OCI-LY7 (cell line): ENCODE results near the gene TMEM130. TPM values are rescaled to one million over a fixed set of nuclear protein-coding genes. Genes with fewer than 3 reads are reported as not detected.

Source experiments
- BruUV-seq: library from RNA; stranded (reverse); fragments of 400-500 nt; replicated peaks from 2 replicates; lab custom pipeline; 2021; lab: Mats Ljungman, UMichigan
- CTCF ChIA-PET: fragments of 300-600 bp; sonication (Branson Sonifier 250); formaldehyde crosslinking; loops from one replicate; lab custom pipeline; 2022; ENCODE audit warnings: antibody characterized with exemption; ENCODE audit not compliant: unreplicated experiment; lab: Charles Lee
- POLR2A ChIA-PET: fragments of 300-600 bp; sonication (Branson Sonifier 250); formaldehyde crosslinking; loops from one replicate; lab custom pipeline; 2022; ENCODE audit warnings: antibody characterized with exemption; lab: Charles Lee
- DNase-seq: peaks from one replicate; pipeline ENCODE4 v3.0.0-alpha.2; 2015; ENCODE audit warnings: low spot score
- H2AFZ ChIP-seq: fragments of 200-600 bp; sonication (generic), shearing (Covaris generic); 2 replicates; pipeline ENCODE4 v1.6.1; 2014; ENCODE audit warnings: mild to moderate bottlenecking, antibody characterized with exemption, low read length, moderate library complexity
- H3K27ac ChIP-seq: fragments of 200-600 bp; sonication (generic); 2 replicates; pipeline ENCODE4 v1.5.1; 2014; ENCODE audit warnings: mixed run types, low read depth, mild to moderate bottlenecking, moderate library complexity, low read length, inconsistent platforms; ENCODE audit not compliant: poor library complexity, severe bottlenecking
- H3K36me3 ChIP-seq: fragments of 200-600 bp; sonication (generic); 2 replicates; pipeline ENCODE4 v1.6.1; 2014; ENCODE audit warnings: mild to moderate bottlenecking, antibody characterized with exemption, low read length, moderate library complexity, mixed read lengths; ENCODE audit not compliant: insufficient read depth
- H3K4me1 ChIP-seq: fragments of 200-600 bp; sonication (generic); 2 replicates; pipeline ENCODE4 v1.5.1; 2014; ENCODE audit warnings: mild to moderate bottlenecking, low read length; ENCODE audit not compliant: insufficient read depth, poor library complexity, severe bottlenecking
- H3K4me2 ChIP-seq: fragments of 200-600 bp; sonication (generic); 2 replicates; pipeline ENCODE4 v1.6.1; 2014; ENCODE audit warnings: mild to moderate bottlenecking, low read length
- H3K4me3 ChIP-seq: fragments of 200-600 bp; sonication (generic); 2 replicates; pipeline ENCODE4 v1.5.1; 2014; ENCODE audit warnings: mild to moderate bottlenecking, low read depth, low read length; ENCODE audit not compliant: poor library complexity, severe bottlenecking
- H3K79me2 ChIP-seq: fragments of 200-600 bp; sonication (generic); 2 replicates; pipeline ENCODE4 v1.6.1; 2016; ENCODE audit warnings: low read depth, mild to moderate bottlenecking, low read length, moderate library complexity, mixed read lengths; ENCODE audit not compliant: insufficient read depth
- H3K9me2 ChIP-seq: fragments of 200-600 bp; sonication (generic); 2 replicates; pipeline ENCODE4 v1.6.1; 2016; ENCODE audit warnings: mild to moderate bottlenecking, low read length, mixed read lengths; ENCODE audit not compliant: insufficient read depth
- H3K9me3 ChIP-seq: fragments of 200-600 bp; sonication (generic); 2 replicates; pipeline ENCODE4 v1.6.1; 2014; ENCODE audit warnings: mild to moderate bottlenecking, mixed run types, low read length, mixed read lengths
- H4K20me1 ChIP-seq: fragments of 200-600 bp; sonication (generic); 2 replicates; pipeline ENCODE4 v1.6.1; 2014; ENCODE audit warnings: mild to moderate bottlenecking, antibody characterized with exemption, low read length, moderate library complexity, mixed read lengths; ENCODE audit not compliant: insufficient read depth
- EZH2phosphoT487 ChIP-seq: fragments of 200-600 bp; sonication (generic); IDR thresholded peaks from 2 replicates; pipeline ENCODE4 v1.6.1; 2018; ENCODE audit warnings: low read depth, borderline replicate concordance, mild to moderate bottlenecking, mixed run types, antibody characterized with exemption, low read length, moderate library complexity, mixed read lengths
- intact Hi-C: fragments of 100-400 bp; cut with micrococcal nuclease; formaldehyde crosslinking; loops from one replicate; pipeline ENCODE4 v1.10.0; 2022; ENCODE audit not compliant: unreplicated experiment
- total RNA-seq, 2 experiments: library from RNA; depleted of rRNA in 1 of 2; stranded (reverse); fragments of >200 nt in 1 of 2; shearing (Covaris generic) in 1 of 2; gene quantifications; 2 replicates each; pipeline ENCODE4 v1.2.3, GENCODE V29; 2014 to 2022
- TF ChIP-seq, protein P1 (sequence below): fragments of 200-600 bp; sonication (generic); conservative IDR thresholded peaks from 2 replicates; pipeline ENCODE4 v1.5.1; 2014; ENCODE audit warnings: mild to moderate bottlenecking, antibody characterized with exemption, low read length, moderate library complexity, mixed read lengths

The TMEM130 gene
- total RNA-seq, 2 experiments from 2014 or later: 0.22 to 0.57 TPM

GRCh38 chr7:98866351-98866750, 3.5 kb downstream of the TMEM130 start:
- no peak for DNase-seq
- Histone ChIP-seq H4K20me1 (no peaks in the 10 kb centered on the region), H3K4me1 (peaks cover 33% of the 10 kb centered on the region), H3K4me2 (no peak overlapping the region), H3K36me3 (no peaks in the 10 kb centered on the region), H2AFZ (no peak overlapping the region), H3K4me3 (no peak overlapping the region), H3K79me2 (no peaks in the 10 kb centered on the region), H3K9me3 (no peaks in the 10 kb centered on the region), H3K9me2 (no peaks in the 10 kb centered on the region), H3K27ac (no peak overlapping the region)
- CTCF ChIA-PET: no interaction called here
- POLR2A ChIA-PET: interaction anchor here (0.7 kb wide), 2 partner anchors 24 to 230 kb away, joined by 3 read pairs; no protein-coding TSS in a partner anchor
- intact Hi-C loops: no loop called here
- TF ChIP-seq, protein P1, sequence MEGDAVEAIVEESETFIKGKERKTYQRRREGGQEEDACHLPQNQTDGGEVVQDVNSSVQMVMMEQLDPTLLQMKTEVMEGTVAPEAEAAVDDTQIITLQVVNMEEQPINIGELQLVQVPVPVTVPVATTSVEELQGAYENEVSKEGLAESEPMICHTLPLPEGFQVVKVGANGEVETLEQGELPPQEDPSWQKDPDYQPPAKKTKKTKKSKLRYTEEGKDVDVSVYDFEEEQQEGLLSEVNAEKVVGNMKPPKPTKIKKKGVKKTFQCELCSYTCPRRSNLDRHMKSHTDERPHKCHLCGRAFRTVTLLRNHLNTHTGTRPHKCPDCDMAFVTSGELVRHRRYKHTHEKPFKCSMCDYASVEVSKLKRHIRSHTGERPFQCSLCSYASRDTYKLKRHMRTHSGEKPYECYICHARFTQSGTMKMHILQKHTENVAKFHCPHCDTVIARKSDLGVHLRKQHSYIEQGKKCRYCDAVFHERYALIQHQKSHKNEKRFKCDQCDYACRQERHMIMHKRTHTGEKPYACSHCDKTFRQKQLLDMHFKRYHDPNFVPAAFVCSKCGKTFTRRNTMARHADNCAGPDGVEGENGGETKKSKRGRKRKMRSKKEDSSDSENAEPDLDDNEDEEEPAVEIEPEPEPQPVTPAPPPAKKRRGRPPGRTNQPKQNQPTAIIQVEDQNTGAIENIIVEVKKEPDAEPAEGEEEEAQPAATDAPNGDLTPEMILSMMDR: no peak
- TF ChIP-seq EZH2phosphoT487: no peak
- no TSS peak for BruUV-seq

- no peak overlapping the region for H3K27ac ChIP-seq
- no TSS peak for BruUV-seq
- intact Hi-C loops: no loop called here
- no peak overlapping the region for H2AFZ ChIP-seq
- ChIA-PET CTCF (no interaction called here), POLR2A (interaction anchor here (0.6 kb wide), 1 partner anchor 22 kb away, joined by 3 read pairs; no protein-coding TSS in a partner anchor)
- H3K9me3 ChIP-seq: no peaks in the 10 kb centered on the region
- TF ChIP-seq, protein P1: no peak
- no peak for TF ChIP-seq EZH2phosphoT487
- DNase-seq: no peak
- no peak overlapping the region for H3K4me2 ChIP-seq
- H3K9me2 ChIP-seq: no peaks in the 10 kb centered on the region
- H3K4me1 ChIP-seq: peaks cover 23% of the 10 kb centered on the region
- H3K36me3 ChIP-seq: no peaks in the 10 kb centered on the region
- H3K4me3 ChIP-seq: no peak overlapping the region
- no peaks in the 10 kb centered on the region for H3K79me2 ChIP-seq
- H4K20me1 ChIP-seq: no peaks in the 10 kb centered on the region
Measured at GRCh38 chr7:98864731-98865453, 4.9 kb downstream of the TMEM130 start.

DNA sequence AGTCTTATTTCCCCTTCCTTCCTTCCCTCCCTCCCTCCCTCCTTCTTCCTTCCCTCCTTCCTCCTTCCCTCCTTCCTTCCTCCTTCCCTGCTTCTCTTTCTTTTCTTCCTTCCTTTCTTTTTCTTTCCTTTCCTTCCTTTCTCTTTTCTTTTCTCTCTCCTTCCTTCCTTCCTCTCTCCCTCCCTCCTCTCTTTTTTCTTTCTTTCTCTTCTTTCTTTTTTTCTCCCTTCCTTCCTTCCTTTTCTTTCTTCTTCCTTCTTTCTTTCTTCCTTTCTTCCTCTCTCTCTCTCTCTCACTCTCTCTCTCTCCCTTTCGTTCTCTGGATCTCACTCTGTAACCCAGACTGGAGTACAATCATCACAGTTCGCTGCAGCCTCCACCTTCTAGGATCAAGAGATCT, 6.2 kb downstream of the TMEM130 start:
- no TSS peak for BruUV-seq
- H3K9me3 ChIP-seq: no peaks in the 10 kb centered on the region
- H3K36me3 ChIP-seq: no peaks in the 10 kb centered on the region
- no peak overlapping the region for H3K27ac ChIP-seq
- TF ChIP-seq, protein P1: no peak
- no peak for TF ChIP-seq EZH2phosphoT487
- H4K20me1 ChIP-seq: no peaks in the 10 kb centered on the region
- H3K9me2 ChIP-seq: no peaks in the 10 kb centered on the region
- no peak for DNase-seq
- no peak overlapping the region for H3K4me3 ChIP-seq
- CTCF ChIA-PET: no interaction called here
- H3K4me1 ChIP-seq: peaks cover 12% of the 10 kb centered on the region
- H3K4me2 ChIP-seq: no peak overlapping the region
- intact Hi-C loops: no loop called here
- no peaks in the 10 kb centered on the region for H3K79me2 ChIP-seq
- H2AFZ ChIP-seq: no peak overlapping the region
- POLR2A ChIA-PET: no interaction called here
